ENCODE data around the gene TUBB. TPM values are rescaled to one million over a fixed set of nuclear protein-coding genes. Genes with fewer than 3 reads are reported as not detected.
A peak's percentile ranks its signal among the peaks of the same experiment; 100 is the strongest.
"Not testable (repeated sequence)": the region's sequence is repeated elsewhere in the genome, so short reads cannot be mapped to it uniquely, and the experiment has no call there.

The TUBB gene
- total RNA-seq, 3 donors from 2014 or later = 113 to 328 (median 307) TPM

DNA sequence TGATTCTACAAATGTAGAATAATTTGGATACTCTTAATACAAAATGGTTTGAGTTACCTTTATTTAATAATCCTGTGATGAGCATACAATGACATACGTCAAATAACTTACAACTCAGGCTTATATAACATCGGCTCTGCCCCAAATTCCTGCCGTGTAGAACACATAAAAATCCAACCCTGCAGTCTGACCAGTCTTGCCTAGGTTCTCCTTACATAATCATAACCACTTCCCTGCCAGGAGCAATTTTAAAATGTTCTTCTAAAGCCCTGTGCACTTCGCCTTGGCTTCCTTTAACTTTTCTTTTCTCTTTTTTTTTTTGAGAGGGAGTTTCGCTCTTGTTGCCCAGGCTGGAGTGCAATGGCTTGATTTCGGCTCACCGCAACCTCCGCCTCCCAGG, 40.4 kb downstream of the TUBB start:
- H3K4me3 ChIP-seq = no peak overlapping the region
- TF ChIP-seq, protein P1, sequence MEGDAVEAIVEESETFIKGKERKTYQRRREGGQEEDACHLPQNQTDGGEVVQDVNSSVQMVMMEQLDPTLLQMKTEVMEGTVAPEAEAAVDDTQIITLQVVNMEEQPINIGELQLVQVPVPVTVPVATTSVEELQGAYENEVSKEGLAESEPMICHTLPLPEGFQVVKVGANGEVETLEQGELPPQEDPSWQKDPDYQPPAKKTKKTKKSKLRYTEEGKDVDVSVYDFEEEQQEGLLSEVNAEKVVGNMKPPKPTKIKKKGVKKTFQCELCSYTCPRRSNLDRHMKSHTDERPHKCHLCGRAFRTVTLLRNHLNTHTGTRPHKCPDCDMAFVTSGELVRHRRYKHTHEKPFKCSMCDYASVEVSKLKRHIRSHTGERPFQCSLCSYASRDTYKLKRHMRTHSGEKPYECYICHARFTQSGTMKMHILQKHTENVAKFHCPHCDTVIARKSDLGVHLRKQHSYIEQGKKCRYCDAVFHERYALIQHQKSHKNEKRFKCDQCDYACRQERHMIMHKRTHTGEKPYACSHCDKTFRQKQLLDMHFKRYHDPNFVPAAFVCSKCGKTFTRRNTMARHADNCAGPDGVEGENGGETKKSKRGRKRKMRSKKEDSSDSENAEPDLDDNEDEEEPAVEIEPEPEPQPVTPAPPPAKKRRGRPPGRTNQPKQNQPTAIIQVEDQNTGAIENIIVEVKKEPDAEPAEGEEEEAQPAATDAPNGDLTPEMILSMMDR (IDR thresholded peaks at IDR 0.05) = no peak
- ATAC-seq (no peak), DNase-seq (no peak)
- intact Hi-C loops (cut with DNase I, micrococcal nuclease) = no loop called here
- H3K9me3 ChIP-seq = no peaks in the 10 kb centered on the region
- H3K36me3 ChIP-seq (ENCODE audit: low read depth) = no peaks in the 10 kb centered on the region
- H3K4me1 ChIP-seq (ENCODE audit: low read depth) = peaks cover 8% of the 10 kb centered on the region

DNA sequence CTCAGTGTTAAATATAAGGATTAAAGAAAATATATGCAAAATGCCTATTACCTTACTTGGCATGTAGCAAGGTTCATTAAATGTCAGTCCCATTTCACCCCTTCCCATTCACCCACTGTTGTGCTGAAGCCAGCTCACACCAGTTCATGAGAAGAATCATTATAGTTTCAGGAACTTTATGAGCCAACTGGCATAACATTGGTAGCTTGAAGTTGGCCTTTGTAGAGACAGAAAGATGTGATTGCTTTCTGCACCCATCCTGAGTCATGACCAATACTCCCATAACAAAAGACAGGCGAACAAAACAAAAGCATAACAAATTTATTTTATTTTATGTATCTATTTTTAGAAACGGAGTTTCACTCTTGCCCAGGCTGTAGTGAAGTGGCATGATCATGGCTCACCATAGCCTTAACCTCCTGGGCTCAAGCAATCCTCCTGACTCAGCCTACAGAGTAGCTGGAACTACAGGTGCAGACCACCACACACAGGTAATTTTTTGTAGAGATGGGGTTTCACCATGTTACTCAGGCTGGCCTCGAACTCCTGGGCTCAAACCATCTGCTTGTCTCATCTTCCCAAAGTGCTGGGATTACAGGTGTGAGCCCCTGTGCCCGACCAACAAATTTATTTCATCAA, 41.8 kb downstream of the TUBB start:
- Histone ChIP-seq H3K4me3 (no peak overlapping the region), H3K4me1 (ENCODE audit: low read depth) (peaks cover 8% of the 10 kb centered on the region), H3K36me3 (ENCODE audit: low read depth) (no peaks in the 10 kb centered on the region), H3K9me3 (no peaks in the 10 kb centered on the region)
- TF ChIP-seq, protein P1 (IDR thresholded peaks at IDR 0.05) = no peak
- intact Hi-C loops (cut with DNase I, micrococcal nuclease) = no loop called here
- DNase-seq = no peak
- ATAC-seq = no peak

DNA sequence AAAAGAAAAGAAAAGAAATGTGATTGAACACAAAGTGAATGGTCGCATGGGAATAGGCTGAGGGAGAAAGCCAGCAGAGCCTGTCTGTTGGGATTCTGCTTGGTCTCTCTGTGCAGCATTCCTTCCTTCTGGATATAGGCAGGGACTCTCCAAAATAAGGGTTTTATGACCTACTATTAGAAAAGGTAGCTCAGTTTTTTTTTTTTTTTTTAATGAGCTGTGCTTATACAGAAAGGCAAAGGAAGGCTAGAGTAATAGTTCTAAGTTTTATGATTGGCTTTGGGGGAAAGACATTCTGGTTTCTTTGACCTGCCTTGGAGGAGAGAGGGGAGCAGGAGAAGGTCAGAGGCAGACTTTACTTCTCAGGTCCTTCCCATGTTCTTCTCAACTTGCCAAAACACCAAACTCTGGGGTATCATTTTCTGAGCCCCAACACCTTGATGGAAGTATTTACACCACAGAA, 43.0 kb downstream of the TUBB start:
- no peak overlapping the region for H3K4me3 ChIP-seq
- intact Hi-C loops (cut with DNase I, micrococcal nuclease) = no loop called here
- TF ChIP-seq, protein P1 (IDR thresholded peaks at IDR 0.05) = no peak
- peaks cover 8% of the 10 kb centered on the region for H3K4me1 ChIP-seq (ENCODE audit: low read depth)
- no peaks in the 10 kb centered on the region for H3K36me3 ChIP-seq (ENCODE audit: low read depth)
- DNase-seq (no peak), ATAC-seq (peak; percentile 35)
- H3K9me3 ChIP-seq = no peaks in the 10 kb centered on the region

DNA sequence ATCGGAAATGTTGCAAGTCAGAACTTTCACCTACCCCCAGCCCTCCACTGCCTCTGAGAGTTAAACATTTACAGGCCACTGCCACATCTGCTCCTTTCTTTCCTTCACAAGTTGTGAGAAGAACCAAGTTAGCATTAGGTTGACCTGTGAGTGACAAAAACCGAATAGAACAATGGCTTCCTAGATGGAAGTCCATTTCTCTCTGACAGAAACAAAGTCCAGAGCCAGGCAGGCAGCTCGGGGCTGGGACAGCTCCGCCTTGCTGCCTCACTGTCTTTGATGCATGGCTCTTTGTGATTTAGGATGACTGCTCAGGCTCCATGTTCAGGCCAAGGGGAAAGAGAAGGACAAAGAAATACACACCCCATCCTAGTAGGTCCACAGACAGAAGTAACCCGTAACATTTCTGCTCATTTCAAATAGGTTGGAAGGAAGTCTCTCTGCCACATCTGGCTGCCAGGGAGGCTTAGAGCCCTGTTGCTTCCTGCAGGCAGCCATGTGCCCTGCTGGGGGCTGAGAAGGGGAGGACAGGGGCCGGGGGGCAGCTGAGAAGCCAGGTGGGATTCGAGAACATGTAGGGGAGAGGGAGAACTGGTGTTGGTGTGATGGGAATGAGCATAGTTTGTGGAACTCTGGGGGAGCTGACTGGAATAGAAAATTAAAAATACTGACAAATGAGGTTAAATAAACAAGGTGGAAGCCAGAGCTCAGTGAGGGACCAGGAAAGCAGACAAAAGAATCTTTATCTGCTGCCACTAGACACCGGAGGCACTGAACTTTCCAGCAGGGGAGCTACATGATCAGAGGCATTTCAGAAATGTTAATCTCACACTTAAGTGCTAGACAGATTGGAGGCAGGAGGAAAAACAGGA, 43.7 kb downstream of the TUBB start:
- TF ChIP-seq, protein P1 (IDR thresholded peaks at IDR 0.05) = no peak
- intact Hi-C loops (cut with DNase I, micrococcal nuclease) = no loop called here
- ATAC-seq = peak; percentile 82
- H3K4me1 ChIP-seq (ENCODE audit: low read depth) = peaks cover 8% of the 10 kb centered on the region
- no peaks in the 10 kb centered on the region for H3K9me3 ChIP-seq
- no peaks in the 10 kb centered on the region for H3K36me3 ChIP-seq (ENCODE audit: low read depth)
- DNase-seq = no peak
- H3K4me3 ChIP-seq = no peak overlapping the region

DNA sequence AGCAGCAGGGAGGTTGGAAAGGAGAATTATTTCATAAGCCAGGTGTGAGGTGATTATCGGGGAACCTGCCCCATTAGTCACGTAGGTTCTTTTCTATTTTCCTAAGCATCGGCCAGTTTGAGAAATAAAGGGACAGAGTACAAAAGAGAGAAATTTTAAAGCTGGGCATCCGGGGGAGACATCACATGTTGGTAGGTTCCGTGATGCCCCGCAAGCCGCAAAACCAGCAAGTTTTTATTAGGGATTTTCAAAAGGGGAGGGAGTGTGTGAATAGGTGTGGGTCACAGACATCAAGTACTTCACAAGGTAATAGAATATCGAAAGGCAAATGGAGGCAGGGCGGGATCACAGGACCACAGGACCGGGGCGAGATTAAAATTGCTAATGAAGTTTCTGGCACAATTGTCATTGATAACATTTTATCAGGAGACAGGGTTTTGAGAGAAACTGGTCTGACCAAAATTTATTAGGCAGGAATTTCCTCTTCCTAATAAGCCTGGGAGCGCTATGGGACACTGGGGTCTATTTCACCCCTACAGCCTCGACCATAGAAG, 44.4 kb downstream of the TUBB start:
- ATAC-seq; H3K4me3 ChIP-seq; H3K9me3 ChIP-seq; intact Hi-C loops (cut with DNase I, micrococcal nuclease); DNase-seq; H3K36me3 ChIP-seq (ENCODE audit: low read depth): not testable (repeated sequence)
- H3K4me1 ChIP-seq (ENCODE audit: low read depth) = peaks cover 13% of the 10 kb centered on the region

DNA sequence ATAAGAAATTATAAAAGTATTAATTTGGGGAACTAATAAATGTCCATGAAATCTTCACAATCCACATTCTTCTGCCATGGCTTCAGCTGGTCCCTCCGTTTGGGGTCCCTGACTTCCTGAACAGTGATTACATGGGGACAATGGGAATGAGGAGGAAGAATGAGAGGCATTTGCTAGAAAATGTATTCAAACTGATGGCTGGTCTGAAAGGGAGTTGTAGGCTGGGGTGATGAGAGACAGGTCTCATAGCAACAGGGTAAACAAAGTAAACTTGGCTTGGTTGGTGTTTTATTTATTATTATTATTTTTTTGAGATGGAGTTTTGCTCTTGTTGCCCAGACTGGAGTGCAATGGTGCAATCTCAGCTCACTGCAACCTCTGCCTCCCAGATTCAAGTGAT, 45.3 kb downstream of the TUBB start:
- peaks cover 14% of the 10 kb centered on the region for H3K4me1 ChIP-seq (ENCODE audit: low read depth)
- ATAC-seq; intact Hi-C loops (cut with DNase I, micrococcal nuclease); H3K4me3 ChIP-seq; H3K9me3 ChIP-seq; H3K36me3 ChIP-seq (ENCODE audit: low read depth); DNase-seq: not testable (repeated sequence)

All from mucosa of descending colon (tissue), 3 donors.